GM18907 (cell line): ENCODE results near the gene RRBP1.

Experiments used
- ATAC-seq: cut with Tn5 transposase; IDR thresholded peaks from one replicate; pipeline ENCODE4 v1.9.1; 2021; ENCODE audit warnings: mild to moderate bottlenecking, moderate library complexity; ENCODE audit not compliant: unreplicated experiment

The RRBP1 gene

GRCh38 chr20:17636523-17637412 lies 45.3 kb downstream of the RRBP1 start:
- no peak for ATAC-seq

- ATAC-seq, result no peak
Observed at GRCh38 chr20:17635332-17636244, 46.5 kb downstream of the RRBP1 start.

- ATAC-seq, result no peak
Observed at GRCh38 chr20:17634661-17635331, 47.2 kb downstream of the RRBP1 start.

- no peak for ATAC-seq
Observed at GRCh38 chr20:17633850-17634500, 48.1 kb downstream of the RRBP1 start.

GRCh38 chr20:17633221-17633849 lies 48.7 kb downstream of the RRBP1 start:
- no peak for ATAC-seq

- ATAC-seq, result no peak
Observed at GRCh38 chr20:17631576-17632319, 50.3 kb downstream of the RRBP1 start.

GRCh38 chr20:17630806-17631195 lies 51.2 kb downstream of the RRBP1 start:
- no peak for ATAC-seq

- ATAC-seq, result no peak
Observed at GRCh38 chr20:17630151-17630805, 51.8 kb downstream of the RRBP1 start.

- ATAC-seq, result no peak
Observed at GRCh38 chr20:17629678-17630089, 52.4 kb downstream of the RRBP1 start.

GRCh38 chr20:17629025-17629424 lies 53.0 kb downstream of the RRBP1 start:
- ATAC-seq, result no peak

- ATAC-seq, result no peak
Observed at GRCh38 chr20:17628101-17628841, 53.8 kb downstream of the RRBP1 start.

- ATAC-seq, result no peak
Observed at GRCh38 chr20:17627101-17627955, 54.7 kb downstream of the RRBP1 start.

GRCh38 chr20:17626217-17627007 lies 55.6 kb downstream of the RRBP1 start:
- ATAC-seq, result no peak

GRCh38 chr20:17625246-17626051 lies 56.6 kb downstream of the RRBP1 start:
- no peak for ATAC-seq

GRCh38 chr20:17624551-17625245 lies 57.3 kb downstream of the RRBP1 start:
- ATAC-seq, result no peak
